ENCODE results near the gene RUFY3.
"Not testable (repeated sequence)": the region's sequence is repeated elsewhere in the genome, so short reads cannot be mapped to it uniquely, and the experiment has no call there.

RUFY3 gene

GRCh38 chr4:70700712-70701111, 21.1 kb upstream of the RUFY3 start:
- no peak overlapping the region for H3K27ac Mint-ChIP-seq
- no peak overlapping the region for H3K4me3 Mint-ChIP-seq
- peaks cover 11 to 12% of the 10 kb centered on the region in 2 donors for H3K4me1 Mint-ChIP-seq
- H3K36me3 Mint-ChIP-seq = peaks cover 2 to 3% of the 10 kb centered on the region in 2 donors
- no peaks in the 10 kb centered on the region for H3K9me3 Mint-ChIP-seq
- DNase-seq (no peak), ATAC-seq (replicated peaks) (no peak)
- H3K27me3 Mint-ChIP-seq = no peaks in the 10 kb centered on the region

DNA sequence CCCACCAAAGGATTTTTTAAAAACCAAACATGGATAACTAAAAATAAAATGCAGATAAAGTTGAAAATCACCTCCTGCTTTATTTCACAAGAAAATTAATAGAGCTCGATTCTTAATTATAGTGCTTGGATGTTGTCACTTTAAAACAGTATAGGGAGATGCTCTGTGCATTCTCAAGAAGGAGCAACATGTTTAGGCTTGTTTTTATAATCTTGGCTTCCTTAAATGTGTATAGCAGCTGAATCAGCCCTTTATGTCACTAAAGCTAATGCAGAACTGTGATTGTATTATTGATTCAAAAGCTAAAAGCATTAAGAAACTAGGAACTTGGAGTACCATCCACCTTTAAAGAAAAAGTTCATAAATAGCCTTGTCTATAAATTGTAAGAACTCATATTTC, 20.5 kb upstream of the RUFY3 start:
- H3K4me1 Mint-ChIP-seq = peaks cover 11 to 16% of the 10 kb centered on the region in 2 donors
- H3K27me3 Mint-ChIP-seq = no peaks in the 10 kb centered on the region
- ATAC-seq (replicated peaks) (no peak), DNase-seq (no peak)
- peaks cover 3 to 4% of the 10 kb centered on the region in 2 donors for H3K36me3 Mint-ChIP-seq
- H3K27ac Mint-ChIP-seq = no peak overlapping the region
- no peaks in the 10 kb centered on the region for H3K9me3 Mint-ChIP-seq
- no peak overlapping the region for H3K4me3 Mint-ChIP-seq

- H3K4me3 Mint-ChIP-seq = not testable (repeated sequence)
Observed at GRCh38 chr4:70702592-70702991, 19.2 kb upstream of the RUFY3 start.

DNA sequence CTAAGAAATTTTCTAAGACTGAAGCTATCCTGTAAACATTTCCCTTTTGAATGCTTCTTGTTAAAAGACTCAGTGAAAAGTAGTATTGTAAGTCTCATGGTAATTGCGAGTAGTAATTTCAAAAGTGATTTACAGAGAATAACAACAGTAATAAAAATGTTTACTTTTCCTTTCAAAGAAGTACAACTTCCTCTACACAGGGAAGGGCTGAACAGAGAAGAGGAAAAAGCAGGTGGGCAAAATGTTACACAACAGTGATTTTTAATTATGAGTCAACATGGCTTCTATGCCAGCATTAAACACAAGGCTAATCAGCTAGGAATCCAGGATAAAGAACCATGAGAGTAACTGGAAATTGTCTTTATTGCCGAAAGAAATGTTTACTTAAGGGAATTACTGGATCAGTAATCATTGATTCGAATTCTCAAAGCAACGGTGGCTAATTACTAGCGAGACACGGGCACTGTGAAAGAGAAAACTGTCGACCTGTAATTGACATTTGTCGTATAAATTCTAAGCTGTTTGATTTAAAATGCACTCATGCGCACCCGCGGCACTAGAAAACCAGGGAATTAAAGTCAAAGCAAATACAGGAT, 18.0 kb upstream of the RUFY3 start:
- H3K27ac Mint-ChIP-seq = peak overlapping the region; percentile 97
- peaks cover 0 to 4% of the 10 kb centered on the region in 2 donors for H3K36me3 Mint-ChIP-seq
- no peaks in the 10 kb centered on the region for H3K9me3 Mint-ChIP-seq
- DNase-seq (no peak), ATAC-seq (replicated peaks) (peak in 1 of 2 donors; percentile 8)
- H3K4me1 Mint-ChIP-seq = peaks cover 15 to 20% of the 10 kb centered on the region in 2 donors
- H3K4me3 Mint-ChIP-seq = peak overlapping the region; percentile 87 to 97
- H3K27me3 Mint-ChIP-seq = no peaks in the 10 kb centered on the region

More at GRCh38 chr4:70702592-70702991, 19.2 kb upstream of the RUFY3 start:
- not testable (repeated sequence) for H3K27me3 Mint-ChIP-seq; H3K36me3 Mint-ChIP-seq; DNase-seq; H3K27ac Mint-ChIP-seq; H3K9me3 Mint-ChIP-seq; ATAC-seq (replicated peaks)
- peaks cover 15 to 20% of the 10 kb centered on the region in 2 donors for H3K4me1 Mint-ChIP-seq

GRCh38 chr4:70704215-70704930, 17.4 kb upstream of the RUFY3 start:
- H3K36me3 Mint-ChIP-seq = peaks cover 1 to 6% of the 10 kb centered on the region in 2 donors

DNA sequence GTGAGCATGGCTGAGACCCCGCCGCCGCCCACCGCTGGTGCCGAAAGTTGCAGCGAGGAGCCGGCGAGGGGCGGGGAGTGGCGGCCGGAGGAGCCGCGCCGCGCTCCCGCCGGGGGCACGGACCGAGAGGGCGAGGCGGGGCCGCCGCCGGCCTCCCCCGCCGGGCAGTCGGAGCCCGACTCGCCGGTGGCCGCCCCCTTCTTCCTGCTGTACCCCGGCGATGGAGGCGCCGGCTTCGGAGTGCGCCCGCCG, 16.9 kb upstream of the RUFY3 start:
- no peak for ATAC-seq (replicated peaks)
- DNase-seq = no peak
- Mint-ChIP-seq H3K4me3 (peak overlapping the region; percentile 87 to 97), H3K27me3 (no peaks in the 10 kb centered on the region), H3K4me1 (peaks cover 22 to 28% of the 10 kb centered on the region in 2 donors), H3K9me3 (no peaks in the 10 kb centered on the region), H3K27ac (peak overlapping the region; percentile 79), H3K36me3 (peaks cover 4 to 8% of the 10 kb centered on the region in 2 donors)

More at GRCh38 chr4:70704215-70704930, 17.4 kb upstream of the RUFY3 start:
- peak; percentile 67 to 73 for ATAC-seq (replicated peaks)
- peak overlapping the region; percentile 97 for H3K27ac Mint-ChIP-seq
- peak overlapping the region; percentile 87 to 97 for H3K4me3 Mint-ChIP-seq
- peaks cover 17 to 23% of the 10 kb centered on the region in 2 donors for H3K4me1 Mint-ChIP-seq
- H3K9me3 Mint-ChIP-seq = no peaks in the 10 kb centered on the region
- peak; percentile 64 for DNase-seq
- no peaks in the 10 kb centered on the region for H3K27me3 Mint-ChIP-seq

DNA sequence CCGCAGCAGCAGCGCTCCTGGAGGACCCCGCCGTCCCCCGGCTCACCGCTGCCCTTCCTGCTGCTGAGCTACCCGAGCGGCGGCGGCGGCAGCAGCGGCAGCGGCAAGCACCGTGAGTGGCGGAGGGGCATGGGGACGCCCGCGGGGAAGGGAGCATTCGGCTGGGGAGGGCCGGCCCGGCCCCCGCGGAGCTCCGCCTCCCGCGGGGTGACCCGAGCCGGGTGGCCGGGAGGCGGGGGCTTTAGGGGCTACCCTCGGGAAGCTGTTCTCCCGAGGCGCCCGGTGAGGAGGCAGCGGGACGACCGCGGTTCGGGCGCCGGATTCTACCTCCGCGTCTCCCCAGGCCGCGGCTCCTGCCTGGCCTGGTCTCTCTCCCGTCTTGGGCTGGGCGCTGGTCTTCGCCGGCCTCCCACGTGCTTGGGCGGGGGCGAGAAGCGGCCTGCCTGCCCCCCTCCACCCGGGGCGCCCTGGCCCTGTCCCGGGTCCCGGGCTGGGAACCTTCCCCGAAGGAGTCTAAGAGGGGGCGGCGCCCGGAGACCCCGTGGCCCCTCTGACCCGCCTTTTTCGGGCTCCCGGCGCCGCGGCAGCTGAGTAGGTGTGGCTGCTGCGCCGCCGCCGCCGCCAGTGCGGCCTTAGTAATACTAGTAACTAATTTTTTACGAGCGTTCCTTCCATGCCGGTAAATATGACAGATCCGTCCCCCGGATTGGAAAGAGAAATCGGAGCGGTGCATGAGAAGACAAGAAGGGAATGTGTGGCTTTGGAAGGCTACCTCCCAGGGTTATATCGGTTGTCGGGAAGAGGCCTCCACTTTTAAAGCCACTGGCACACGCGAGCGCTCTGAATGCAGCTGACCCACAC, 16.4 kb upstream of the RUFY3 start:
- H3K4me1 Mint-ChIP-seq = peaks cover 23 to 31% of the 10 kb centered on the region in 2 donors
- peak overlapping the region; percentile 87 to 97 for H3K4me3 Mint-ChIP-seq
- H3K27ac Mint-ChIP-seq = peak overlapping the region; percentile 97
- DNase-seq (peak; percentile 74), ATAC-seq (replicated peaks) (peak; percentile 72 to 79)
- no peaks in the 10 kb centered on the region for H3K9me3 Mint-ChIP-seq
- H3K36me3 Mint-ChIP-seq = peaks cover 4 to 8% of the 10 kb centered on the region in 2 donors
- no peaks in the 10 kb centered on the region for H3K27me3 Mint-ChIP-seq

- H3K4me3 Mint-ChIP-seq = peak overlapping the region; percentile 87 to 97
- peak in 1 of 2 donors; percentile 1 for ATAC-seq (replicated peaks)
- H3K4me1 Mint-ChIP-seq = peaks cover 23 to 31% of the 10 kb centered on the region in 2 donors
Observed at GRCh38 chr4:70706044-70706461, 15.7 kb upstream of the RUFY3 start.

DNA sequence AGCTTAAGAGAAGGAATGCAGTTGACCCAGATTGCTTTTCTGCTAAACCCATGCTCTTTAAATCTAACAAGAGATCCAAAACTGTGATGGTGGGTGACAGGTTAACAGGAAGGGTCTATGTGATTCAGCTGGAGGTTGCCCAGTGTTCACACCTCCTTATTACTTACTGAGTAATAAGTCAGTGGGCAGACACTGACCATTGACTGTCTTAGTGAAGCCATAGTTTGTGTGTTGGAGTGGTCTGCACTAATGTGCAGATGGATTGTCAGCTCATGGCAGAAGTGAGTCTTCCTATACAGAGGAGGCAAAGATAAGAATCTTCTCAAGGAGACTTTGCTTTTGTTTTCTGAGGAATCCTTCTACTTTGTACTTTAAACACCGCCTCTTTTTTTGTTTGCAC, 15.2 kb upstream of the RUFY3 start:
- H3K9me3 Mint-ChIP-seq = no peaks in the 10 kb centered on the region
- peaks cover 23 to 34% of the 10 kb centered on the region in 2 donors for H3K4me1 Mint-ChIP-seq
- ATAC-seq (replicated peaks) = no peak
- no peaks in the 10 kb centered on the region for H3K27me3 Mint-ChIP-seq
- DNase-seq = no peak
- H3K27ac Mint-ChIP-seq = peak overlapping the region; percentile 97
- peak overlapping the region; percentile 87 to 97 for H3K4me3 Mint-ChIP-seq
- peaks cover 4 to 8% of the 10 kb centered on the region in 2 donors for H3K36me3 Mint-ChIP-seq

More at GRCh38 chr4:70706044-70706461, 15.7 kb upstream of the RUFY3 start:
- no peak for DNase-seq
- H3K9me3 Mint-ChIP-seq = no peaks in the 10 kb centered on the region
- H3K27ac Mint-ChIP-seq = peak overlapping the region; percentile 97
- H3K27me3 Mint-ChIP-seq = no peaks in the 10 kb centered on the region
- peaks cover 4 to 8% of the 10 kb centered on the region in 2 donors for H3K36me3 Mint-ChIP-seq

DNA sequence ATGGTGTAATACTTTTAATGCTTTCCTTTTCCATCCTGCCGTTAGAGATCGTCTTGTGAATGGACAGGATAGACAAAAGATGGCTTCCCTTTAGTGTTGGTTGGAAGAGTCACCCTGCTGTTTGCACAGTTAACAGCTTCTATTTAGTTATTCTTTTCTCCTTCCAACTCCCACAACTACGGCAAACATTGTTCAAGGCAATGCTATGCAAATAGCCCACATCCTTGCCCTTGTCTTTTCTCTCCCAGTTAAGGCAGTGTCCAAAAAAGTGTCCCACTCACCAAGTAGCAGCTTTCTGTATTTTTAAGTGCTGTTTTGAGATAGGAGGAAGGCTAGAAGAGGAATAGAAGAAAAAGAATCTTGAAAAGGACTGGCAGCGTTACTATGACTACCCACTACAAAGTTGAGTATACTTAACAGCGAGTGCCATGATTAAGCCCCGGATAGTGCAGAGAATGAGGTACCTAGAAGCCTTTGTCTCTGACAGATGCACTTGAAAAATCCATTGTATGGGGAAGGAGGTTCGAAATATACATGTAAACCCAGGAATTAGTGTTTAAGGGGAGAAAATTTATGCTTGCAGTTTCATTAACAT, 12.1 kb upstream of the RUFY3 start:
- Mint-ChIP-seq H3K27ac (no peak overlapping the region), H3K4me3 (no peak overlapping the region), H3K36me3 (peaks cover 7 to 14% of the 10 kb centered on the region in 2 donors), H3K27me3 (no peaks in the 10 kb centered on the region), H3K4me1 (peaks cover 32 to 49% of the 10 kb centered on the region in 2 donors), H3K9me3 (no peaks in the 10 kb centered on the region)
- DNase-seq = no peak
- no peak for ATAC-seq (replicated peaks)

- no peaks in the 10 kb centered on the region for H3K9me3 Mint-ChIP-seq
- peak overlapping the region; percentile 86 for H3K27ac Mint-ChIP-seq
- H3K27me3 Mint-ChIP-seq = no peaks in the 10 kb centered on the region
- H3K4me1 Mint-ChIP-seq = peaks cover 34 to 62% of the 10 kb centered on the region in 2 donors
- no peak for DNase-seq
- no peak for ATAC-seq (replicated peaks)
- peak overlapping the region; percentile 23 to 42 for H3K4me3 Mint-ChIP-seq
- H3K36me3 Mint-ChIP-seq = peaks cover 9 to 10% of the 10 kb centered on the region in 2 donors
Observed at GRCh38 chr4:70711599-70711998, 10.2 kb upstream of the RUFY3 start.

- no peaks in the 10 kb centered on the region for H3K27me3 Mint-ChIP-seq
- ATAC-seq (replicated peaks) (no peak), DNase-seq (no peak)
- peaks cover 33 to 63% of the 10 kb centered on the region in 2 donors for H3K4me1 Mint-ChIP-seq
- peak overlapping the region; percentile 23 to 42 for H3K4me3 Mint-ChIP-seq
- H3K27ac Mint-ChIP-seq = peak overlapping the region; percentile 86
- no peaks in the 10 kb centered on the region for H3K9me3 Mint-ChIP-seq
- H3K36me3 Mint-ChIP-seq = peaks cover 9 to 11% of the 10 kb centered on the region in 2 donors
Observed at GRCh38 chr4:70712150-70712549, 9.6 kb upstream of the RUFY3 start.

DNA sequence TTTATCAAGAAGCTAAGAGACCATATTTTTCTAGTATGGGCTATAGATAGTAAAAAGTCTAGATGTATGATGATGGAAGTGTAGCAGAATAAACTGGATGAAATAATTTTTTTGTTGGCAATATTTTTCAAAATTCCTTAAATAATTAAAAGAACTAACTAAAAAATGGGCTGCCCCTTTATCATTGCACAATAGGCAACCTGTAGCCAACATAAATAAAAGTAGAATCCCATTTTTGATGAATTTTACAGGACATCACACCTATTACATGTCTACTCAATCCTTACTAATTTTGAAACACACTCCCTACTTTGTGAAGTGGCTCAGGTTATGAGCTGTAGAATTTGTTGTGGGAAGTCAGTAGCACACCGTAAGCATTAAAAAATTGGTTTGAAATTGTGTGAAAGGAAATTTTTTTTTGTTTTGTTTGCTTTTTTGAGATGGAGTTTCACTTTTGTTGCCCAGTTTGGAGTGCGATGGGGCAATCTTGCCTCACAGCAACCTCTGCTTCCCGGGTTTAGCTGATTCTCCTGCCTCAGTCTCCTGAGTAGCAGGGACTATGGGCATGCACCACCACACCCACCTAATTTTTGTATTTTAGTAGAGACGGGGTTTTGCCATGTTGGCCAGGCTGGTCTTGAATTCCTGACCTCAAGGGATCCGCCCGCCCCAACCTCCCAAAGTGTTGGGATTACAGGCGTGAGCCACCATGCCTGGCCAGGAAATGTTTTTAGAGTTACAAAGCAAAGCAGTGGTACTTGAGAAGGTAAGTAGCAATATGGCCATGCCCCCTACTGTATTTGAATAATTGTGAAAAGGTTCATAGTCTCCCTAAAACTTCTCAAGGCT, 8.9 kb upstream of the RUFY3 start:
- no peak for ATAC-seq (replicated peaks)
- peak overlapping the region; percentile 59 to 80 for H3K4me3 Mint-ChIP-seq

More for the DNA sequence above, 8.9 kb upstream of the RUFY3 start:
- DNase-seq = no peak
- Mint-ChIP-seq H3K27me3 (no peaks in the 10 kb centered on the region), H3K4me1 (peaks cover 38 to 69% of the 10 kb centered on the region in 2 donors), H3K27ac (peak overlapping the region; percentile 99), H3K9me3 (no peaks in the 10 kb centered on the region), H3K36me3 (peaks cover 11 to 15% of the 10 kb centered on the region in 2 donors)

All from stimulated activated naive B cell treated with anti-CD40 and anti-IgM and Interleukin-4, amounts not matched to agents 10 μg/mL and 1 μg/mL and 100 μg/mL, for 72 hours (primary cell).